ENCODE measurements around the gene QPRT.
"Not testable (repeated sequence)": the region's sequence is repeated elsewhere in the genome, so short reads cannot be mapped to it uniquely, and the experiment has no call there.

The QPRT gene

GRCh38 chr16:29678691-29679267, at the start of gene QPRT:
Gene QPRT (plus strand): TSS chr16:29679180. CDS start chr16:29679198, 18 bp downstream.
- DNase-seq (ENCODE audit: low read depth), result peak; percentile 86

GRCh38 chr16:29629318-29629717, 49.7 kb upstream of the QPRT start:
- DNase-seq (ENCODE audit: low read depth), result not testable (repeated sequence)

- DNase-seq (ENCODE audit: low read depth), result not testable (repeated sequence)
Measured at GRCh38 chr16:29631658-29632057, 47.3 kb upstream of the QPRT start.

GRCh38 chr16:29635902-29636301, 43.1 kb upstream of the QPRT start:
- not testable (repeated sequence) for DNase-seq (ENCODE audit: low read depth)

GRCh38 chr16:29636368-29636767, 42.6 kb upstream of the QPRT start:
- not testable (repeated sequence) for DNase-seq (ENCODE audit: low read depth)

- DNase-seq (ENCODE audit: low read depth), result not testable (repeated sequence)
Measured at GRCh38 chr16:29638751-29639150, 40.2 kb upstream of the QPRT start.

GRCh38 chr16:29641561-29641960, 37.4 kb upstream of the QPRT start:
- no peak for DNase-seq (ENCODE audit: low read depth)

- DNase-seq (ENCODE audit: low read depth), result no peak
Measured at GRCh38 chr16:29643596-29643995, 35.4 kb upstream of the QPRT start.

- no peak for DNase-seq (ENCODE audit: low read depth)
Measured at GRCh38 chr16:29644338-29644857, 34.6 kb upstream of the QPRT start.

GRCh38 chr16:29644973-29645693, 33.8 kb upstream of the QPRT start:
- DNase-seq (ENCODE audit: low read depth), result no peak

GRCh38 chr16:29645694-29646187, 33.2 kb upstream of the QPRT start:
- DNase-seq (ENCODE audit: low read depth), result peak; percentile 91

GRCh38 chr16:29646947-29647346, 32.0 kb upstream of the QPRT start:
- no peak for DNase-seq (ENCODE audit: low read depth)

GRCh38 chr16:29649588-29650494, 29.1 kb upstream of the QPRT start:
- no peak for DNase-seq (ENCODE audit: low read depth)

GRCh38 chr16:29650771-29651170, 28.2 kb upstream of the QPRT start:
- DNase-seq (ENCODE audit: low read depth), result no peak

GRCh38 chr16:29651774-29652349, 27.1 kb upstream of the QPRT start:
- no peak for DNase-seq (ENCODE audit: low read depth)

- DNase-seq (ENCODE audit: low read depth), result no peak
Measured at GRCh38 chr16:29653471-29653870, 25.5 kb upstream of the QPRT start.

GRCh38 chr16:29653890-29654289, 25.1 kb upstream of the QPRT start:
- DNase-seq (ENCODE audit: low read depth), result not testable (repeated sequence)

- no peak for DNase-seq (ENCODE audit: low read depth)
Measured at GRCh38 chr16:29656688-29657523, 22.1 kb upstream of the QPRT start.

- DNase-seq (ENCODE audit: low read depth), result no peak
Measured at GRCh38 chr16:29658705-29659104, 20.3 kb upstream of the QPRT start.

- DNase-seq (ENCODE audit: low read depth), result no peak
Measured at GRCh38 chr16:29662000-29662728, 16.8 kb upstream of the QPRT start.

- peak; percentile 89 for DNase-seq (ENCODE audit: low read depth)
Measured at GRCh38 chr16:29662729-29663015, 16.3 kb upstream of the QPRT start.

Measured in CMK (cell line).